Mammary epithelial cell (primary cell): ENCODE data around the gene RPS6KA5.

Source experiments
- CTCF ChIP-seq, 2 donors: IDR thresholded peaks in 1 of 2; conservative IDR thresholded peaks in 1 of 2; 2 replicates each; pipeline ENCODE4 v1.5.1; 2011 to 2012; ENCODE audit warnings: inconsistent platforms in 2 of 2, low read length in 2 of 2, mild to moderate bottlenecking in 2 of 2, control low read depth in 1 of 2, low read depth in 1 of 2; ENCODE audit not compliant: insufficient read depth in 1 of 2; ENCODE audit errors: extremely low read depth in 1 of 2
- EZH2 ChIP-seq: IDR thresholded peaks from 2 replicates; pipeline ENCODE4 v1.6.1; 2012; ENCODE audit warnings: low read length, inconsistent platforms, borderline replicate concordance

GRCh38 chr14:90829677-90830076, 230.8 kb downstream of the RPS6KA5 start:
- TF ChIP-seq CTCF (conservative IDR thresholded peaks at IDR 0.05 in 1 of 2, IDR thresholded peaks at IDR 0.05 in 1 of 2; ENCODE audit: extremely low read depth in 1 of 2, insufficient read depth in 1 of 2, low read depth in 1 of 2, low read length in 2 of 2) (no peak), EZH2 (no peak)
